HL-60 (cell line): ENCODE data around the gene PTPRT.

Experiments
- POLR2AphosphoS5 ChIP-seq: IDR thresholded peaks from 2 replicates; pipeline ENCODE4 v1.6.1; 2012; ENCODE audit warnings: low read depth
- SPI1 ChIP-seq: IDR thresholded peaks from 2 replicates; pipeline ENCODE4 v1.6.1; 2012; ENCODE audit warnings: low read depth, mild to moderate bottlenecking, borderline replicate concordance
- TF ChIP-seq, protein P1 (sequence below): IDR thresholded peaks from one replicate; pipeline ENCODE4 v1.5.1; 2011; ENCODE audit warnings: low read length, control low read depth, inconsistent platforms; ENCODE audit not compliant: insufficient read depth

GRCh38 chr20:42915081-42915480 is 274.6 kb downstream of the PTPRT start:
- TF ChIP-seq, protein P1, sequence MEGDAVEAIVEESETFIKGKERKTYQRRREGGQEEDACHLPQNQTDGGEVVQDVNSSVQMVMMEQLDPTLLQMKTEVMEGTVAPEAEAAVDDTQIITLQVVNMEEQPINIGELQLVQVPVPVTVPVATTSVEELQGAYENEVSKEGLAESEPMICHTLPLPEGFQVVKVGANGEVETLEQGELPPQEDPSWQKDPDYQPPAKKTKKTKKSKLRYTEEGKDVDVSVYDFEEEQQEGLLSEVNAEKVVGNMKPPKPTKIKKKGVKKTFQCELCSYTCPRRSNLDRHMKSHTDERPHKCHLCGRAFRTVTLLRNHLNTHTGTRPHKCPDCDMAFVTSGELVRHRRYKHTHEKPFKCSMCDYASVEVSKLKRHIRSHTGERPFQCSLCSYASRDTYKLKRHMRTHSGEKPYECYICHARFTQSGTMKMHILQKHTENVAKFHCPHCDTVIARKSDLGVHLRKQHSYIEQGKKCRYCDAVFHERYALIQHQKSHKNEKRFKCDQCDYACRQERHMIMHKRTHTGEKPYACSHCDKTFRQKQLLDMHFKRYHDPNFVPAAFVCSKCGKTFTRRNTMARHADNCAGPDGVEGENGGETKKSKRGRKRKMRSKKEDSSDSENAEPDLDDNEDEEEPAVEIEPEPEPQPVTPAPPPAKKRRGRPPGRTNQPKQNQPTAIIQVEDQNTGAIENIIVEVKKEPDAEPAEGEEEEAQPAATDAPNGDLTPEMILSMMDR, result no peak
- TF ChIP-seq POLR2AphosphoS5 (no peak), SPI1 (no peak)
